Ectodermal cell (in vitro differentiated cells): ENCODE measurements around the gene KCNIP4.

Experiments used
- H3K27ac ChIP-seq: 2 replicates; pipeline ENCODE4 v1.7.0; 2013; ENCODE audit warnings: mild to moderate bottlenecking, low read depth, low read length; ENCODE audit not compliant: insufficient read depth, poor library complexity, severe bottlenecking
- H3K27me3 ChIP-seq: 2 replicates; pipeline ENCODE4 v1.7.0; 2013; ENCODE audit warnings: mild to moderate bottlenecking, low read length; ENCODE audit not compliant: insufficient read depth, control insufficient read depth, poor library complexity, severe bottlenecking
- H3K36me3 ChIP-seq: one replicate; pipeline ENCODE4 v1.7.0; 2013; ENCODE audit warnings: low read length; ENCODE audit not compliant: control insufficient read depth, insufficient read depth
- H3K4me1 ChIP-seq: one replicate; pipeline ENCODE4 v1.7.0; 2013; ENCODE audit warnings: low read length; ENCODE audit not compliant: control insufficient read depth, insufficient read depth
- H3K4me3 ChIP-seq: 2 replicates; pipeline ENCODE4 v1.7.0; 2013; ENCODE audit warnings: low read depth, low read length, control low read depth; ENCODE audit not compliant: insufficient read depth
- H3K9me3 ChIP-seq: 2 replicates; pipeline ENCODE4 v1.7.0; 2013; ENCODE audit warnings: mild to moderate bottlenecking, low read length, moderate library complexity; ENCODE audit not compliant: control insufficient read depth
- WGBS, 2 experiments: methylation state at CpG; one replicate each; pipeline ENCODE4 v1.1.7; 2013; ENCODE audit warnings: missing lambda C conversion rate in 2 of 2; 5-methylcytosine and 5-hydroxymethylcytosine counted together

The KCNIP4 gene

GRCh38 chr4:21716531-21716930 is 232.0 kb downstream of the KCNIP4 start:
- Histone ChIP-seq H3K4me3 (no peak overlapping the region), H3K4me1 (no peaks in the 10 kb centered on the region), H3K27ac (no peak overlapping the region), H3K36me3 (no peaks in the 10 kb centered on the region), H3K9me3 (no peaks in the 10 kb centered on the region), H3K27me3 (no peaks in the 10 kb centered on the region)
- 84 to 88% methylated on average over 6 of the region's 6 CpGs for WGBS, 2 experiments

- H3K9me3 ChIP-seq, result no peaks in the 10 kb centered on the region
- no peaks in the 10 kb centered on the region for H3K4me1 ChIP-seq
- WGBS, 2 experiments, result 48 to 55% methylated on average over 6 of the region's 6 CpGs
- H3K36me3 ChIP-seq, result no peaks in the 10 kb centered on the region
- no peaks in the 10 kb centered on the region for H3K27me3 ChIP-seq
- H3K27ac ChIP-seq, result no peak overlapping the region
- H3K4me3 ChIP-seq, result no peak overlapping the region
Measured at GRCh38 chr4:21710179-21710835, 238.3 kb downstream of the KCNIP4 start.

DNA sequence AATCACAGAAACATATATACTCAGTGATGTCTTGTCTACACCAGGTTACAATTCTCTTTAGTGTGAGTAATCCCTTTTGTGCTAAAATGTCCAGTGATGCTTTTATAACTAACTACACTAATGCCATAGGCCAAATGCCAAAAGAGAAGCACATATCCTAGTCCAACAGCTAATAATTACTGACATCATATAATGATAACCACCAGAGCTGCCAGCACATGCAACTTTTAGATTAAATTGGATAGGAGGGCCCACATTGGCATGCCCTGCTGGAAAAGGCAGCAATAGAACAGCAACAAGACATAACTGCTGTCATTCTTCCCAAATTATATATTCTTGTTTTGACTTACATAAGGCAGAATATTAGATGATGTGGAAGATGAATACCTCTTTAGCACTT is 238.8 kb downstream of the KCNIP4 start:
- Histone ChIP-seq H3K9me3 (no peaks in the 10 kb centered on the region), H3K36me3 (no peaks in the 10 kb centered on the region), H3K4me3 (no peak overlapping the region), H3K27ac (no peak overlapping the region), H3K27me3 (no peaks in the 10 kb centered on the region), H3K4me1 (no peaks in the 10 kb centered on the region)

DNA sequence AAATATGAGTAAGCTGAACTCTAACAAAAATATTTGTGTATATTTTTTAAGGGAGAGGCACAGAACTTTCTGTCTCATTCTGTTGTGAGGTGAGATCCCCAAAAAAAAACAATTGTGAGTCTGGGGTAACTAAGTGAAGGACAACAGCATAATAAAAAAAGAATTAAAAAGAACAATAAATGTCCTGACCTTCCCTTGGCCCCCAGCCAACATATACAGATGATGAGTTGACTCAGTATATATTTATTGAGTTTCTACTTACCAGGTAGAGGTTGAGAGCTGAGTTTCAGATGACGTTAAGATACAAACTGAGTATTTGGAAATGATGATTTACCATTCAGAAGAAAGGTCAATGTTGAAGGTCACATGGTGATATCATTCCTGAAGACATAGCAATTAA is 239.5 kb downstream of the KCNIP4 start:
- 90 to 100% methylated on average over 1 of the region's 1 CpG for WGBS, 2 experiments
- Histone ChIP-seq H3K36me3 (no peaks in the 10 kb centered on the region), H3K4me1 (no peaks in the 10 kb centered on the region), H3K9me3 (no peaks in the 10 kb centered on the region), H3K4me3 (no peak overlapping the region), H3K27me3 (no peaks in the 10 kb centered on the region), H3K27ac (no peak overlapping the region)

- H3K36me3 ChIP-seq, result no peaks in the 10 kb centered on the region
- no peak overlapping the region for H3K27ac ChIP-seq
- no peaks in the 10 kb centered on the region for H3K27me3 ChIP-seq
- WGBS, 2 experiments, result 45 to 48% methylated on average over 4 of the region's 4 CpGs
- no peaks in the 10 kb centered on the region for H3K9me3 ChIP-seq
- no peaks in the 10 kb centered on the region for H3K4me1 ChIP-seq
- H3K4me3 ChIP-seq, result no peak overlapping the region
Measured at GRCh38 chr4:21699446-21699845, 249.1 kb downstream of the KCNIP4 start.

GRCh38 chr4:21697583-21697982 is 251.0 kb downstream of the KCNIP4 start:
- Histone ChIP-seq H3K9me3 (no peaks in the 10 kb centered on the region), H3K27ac (no peak overlapping the region), H3K27me3 (no peaks in the 10 kb centered on the region), H3K4me1 (no peaks in the 10 kb centered on the region), H3K36me3 (no peaks in the 10 kb centered on the region), H3K4me3 (no peak overlapping the region)
- 21 to 23% methylated on average over 10 of the region's 10 CpGs for WGBS, 2 experiments

- 88 to 91% methylated on average over 4 of the region's 4 CpGs for WGBS, 2 experiments
- H3K9me3 ChIP-seq, result no peaks in the 10 kb centered on the region
Measured at GRCh38 chr4:21695141-21695540, 253.4 kb downstream of the KCNIP4 start.

GRCh38 chr4:21692241-21692640 is 256.3 kb downstream of the KCNIP4 start:
- H3K27ac ChIP-seq, result no peak overlapping the region
- H3K4me1 ChIP-seq, result no peaks in the 10 kb centered on the region
- 100% methylated on average over 1 of the region's 1 CpG; no CpG with 5 or more reads in 1 of the 2 experiments for WGBS, 2 experiments
- H3K27me3 ChIP-seq, result no peaks in the 10 kb centered on the region
- no peaks in the 10 kb centered on the region for H3K9me3 ChIP-seq
- no peaks in the 10 kb centered on the region for H3K36me3 ChIP-seq
- H3K4me3 ChIP-seq, result no peak overlapping the region

More at GRCh38 chr4:21695141-21695540, 253.4 kb downstream of the KCNIP4 start:
- Histone ChIP-seq H3K36me3 (no peaks in the 10 kb centered on the region), H3K4me1 (no peaks in the 10 kb centered on the region), H3K27ac (no peak overlapping the region), H3K27me3 (no peaks in the 10 kb centered on the region), H3K4me3 (no peak overlapping the region)

DNA sequence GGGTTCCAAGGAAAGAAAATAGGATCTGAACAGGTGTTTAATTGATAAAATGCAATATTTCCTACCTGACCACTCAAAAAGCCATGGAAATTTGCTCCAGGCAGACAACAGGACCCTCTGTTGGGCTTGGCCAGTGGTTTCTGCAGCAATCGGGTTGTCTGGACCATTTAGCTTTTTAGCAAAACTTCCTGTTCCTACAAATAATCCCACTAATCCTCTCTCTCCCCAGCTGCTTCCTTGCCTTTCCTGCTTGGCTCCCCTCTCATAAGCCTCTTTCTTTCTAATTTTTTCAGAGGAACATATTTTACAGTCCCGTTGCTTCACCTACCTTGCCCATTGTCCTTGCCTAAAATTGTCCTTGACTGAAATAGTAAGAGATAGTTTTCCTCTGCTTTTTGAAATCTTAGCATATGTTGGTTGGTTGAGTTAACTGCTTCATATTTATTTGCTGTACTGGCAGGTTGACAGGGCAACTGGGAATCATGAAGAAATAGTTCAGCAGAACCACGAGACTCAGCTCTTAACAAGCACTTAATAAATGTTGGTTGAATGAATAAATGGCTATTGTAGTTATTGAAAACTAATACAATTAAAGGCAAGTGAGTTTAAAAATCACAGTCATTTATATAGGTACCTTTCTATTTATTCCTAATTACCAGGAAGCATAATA is 259.8 kb downstream of the KCNIP4 start:
- Histone ChIP-seq H3K4me1 (no peaks in the 10 kb centered on the region), H3K36me3 (no peaks in the 10 kb centered on the region), H3K27ac (no peak overlapping the region), H3K27me3 (no peaks in the 10 kb centered on the region), H3K4me3 (no peak overlapping the region), H3K9me3 (no peaks in the 10 kb centered on the region)
- WGBS, 2 experiments, result 94 to 95% methylated on average over 2 to 3 of the region's 3 CpGs

- Histone ChIP-seq H3K36me3 (no peaks in the 10 kb centered on the region), H3K4me3 (no peak overlapping the region), H3K9me3 (no peaks in the 10 kb centered on the region), H3K4me1 (no peaks in the 10 kb centered on the region), H3K27me3 (no peaks in the 10 kb centered on the region), H3K27ac (no peak overlapping the region)
- WGBS, 2 experiments, result 83 to 100% methylated on average over 1 of the region's 1 CpG
Measured at GRCh38 chr4:21685911-21686310, 262.7 kb downstream of the KCNIP4 start.
